Measurements from ENCODE around the gene TMC3.

DNA sequence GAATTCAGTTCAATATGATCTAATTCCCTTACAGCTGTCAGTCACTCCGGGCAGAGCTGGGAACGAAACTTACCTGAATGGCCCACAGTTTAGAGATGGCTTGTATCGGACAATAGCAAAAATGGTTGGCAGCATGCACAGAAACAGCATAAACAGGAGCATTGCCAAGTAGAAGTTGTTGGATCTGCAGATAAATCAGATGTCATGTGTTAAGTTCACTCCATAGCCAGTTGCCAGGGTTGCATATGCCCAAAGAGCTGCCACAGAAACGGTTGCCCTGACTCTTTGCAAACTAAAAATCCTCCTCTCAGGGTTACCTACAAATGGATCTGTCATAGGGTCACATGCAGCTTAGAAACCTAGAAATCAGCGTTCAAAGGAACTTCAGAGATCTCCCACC lies 34.7 kb downstream of the TMC3 start:
- TF ChIP-seq, protein P1, sequence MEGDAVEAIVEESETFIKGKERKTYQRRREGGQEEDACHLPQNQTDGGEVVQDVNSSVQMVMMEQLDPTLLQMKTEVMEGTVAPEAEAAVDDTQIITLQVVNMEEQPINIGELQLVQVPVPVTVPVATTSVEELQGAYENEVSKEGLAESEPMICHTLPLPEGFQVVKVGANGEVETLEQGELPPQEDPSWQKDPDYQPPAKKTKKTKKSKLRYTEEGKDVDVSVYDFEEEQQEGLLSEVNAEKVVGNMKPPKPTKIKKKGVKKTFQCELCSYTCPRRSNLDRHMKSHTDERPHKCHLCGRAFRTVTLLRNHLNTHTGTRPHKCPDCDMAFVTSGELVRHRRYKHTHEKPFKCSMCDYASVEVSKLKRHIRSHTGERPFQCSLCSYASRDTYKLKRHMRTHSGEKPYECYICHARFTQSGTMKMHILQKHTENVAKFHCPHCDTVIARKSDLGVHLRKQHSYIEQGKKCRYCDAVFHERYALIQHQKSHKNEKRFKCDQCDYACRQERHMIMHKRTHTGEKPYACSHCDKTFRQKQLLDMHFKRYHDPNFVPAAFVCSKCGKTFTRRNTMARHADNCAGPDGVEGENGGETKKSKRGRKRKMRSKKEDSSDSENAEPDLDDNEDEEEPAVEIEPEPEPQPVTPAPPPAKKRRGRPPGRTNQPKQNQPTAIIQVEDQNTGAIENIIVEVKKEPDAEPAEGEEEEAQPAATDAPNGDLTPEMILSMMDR (conservative IDR thresholded peaks at IDR 0.05; ENCODE audit: low read length), result no peak
- no peak for TF ChIP-seq EZH2phosphoT487 (IDR thresholded peaks at IDR 0.05; ENCODE audit: borderline replicate concordance, low read depth, low read length)
